GM15510 (cell line): Measurements from ENCODE around the gene ERBIN.

Experiments
- POLR2A ChIP-seq: IDR thresholded peaks from 3 replicates; pipeline ENCODE4 v1.6.1; 2011; ENCODE audit warnings: borderline replicate concordance; ENCODE audit not compliant: insufficient read length; ENCODE audit errors: extremely low read depth

ERBIN gene

GRCh38 chr5:65971643-65972042 is 45.3 kb downstream of the ERBIN start:
- TF ChIP-seq POLR2A: no peak

- TF ChIP-seq POLR2A: no peak
Measured at GRCh38 chr5:65978251-65978650, 51.9 kb downstream of the ERBIN start.

- TF ChIP-seq POLR2A: no peak
Measured at GRCh38 chr5:65981548-65981947, 55.2 kb downstream of the ERBIN start.

GRCh38 chr5:65981969-65982619 is 55.7 kb downstream of the ERBIN start:
- no peak for TF ChIP-seq POLR2A

- TF ChIP-seq POLR2A: no peak
Measured at GRCh38 chr5:65982635-65983034, 56.3 kb downstream of the ERBIN start.

- no peak for TF ChIP-seq POLR2A
Measured at GRCh38 chr5:65984098-65984885, 57.9 kb downstream of the ERBIN start.

GRCh38 chr5:65986050-65986451 is 59.7 kb downstream of the ERBIN start:
- TF ChIP-seq POLR2A: no peak

- no peak for TF ChIP-seq POLR2A
Measured at GRCh38 chr5:65986796-65987195, 60.4 kb downstream of the ERBIN start.

GRCh38 chr5:65987982-65988381 is 61.6 kb downstream of the ERBIN start:
- TF ChIP-seq POLR2A: no peak

GRCh38 chr5:65989158-65989557 is 62.8 kb downstream of the ERBIN start:
- no peak for TF ChIP-seq POLR2A

- TF ChIP-seq POLR2A: no peak
Measured at GRCh38 chr5:65992630-65993029, 66.3 kb downstream of the ERBIN start.

GRCh38 chr5:65994117-65994786 is 67.9 kb downstream of the ERBIN start:
- no peak for TF ChIP-seq POLR2A

GRCh38 chr5:65999061-65999723 is 72.8 kb downstream of the ERBIN start:
- TF ChIP-seq POLR2A: no peak

- TF ChIP-seq POLR2A: no peak
Measured at GRCh38 chr5:66001952-66002351, 75.6 kb downstream of the ERBIN start.

GRCh38 chr5:66002415-66002814 is 76.0 kb downstream of the ERBIN start:
- no peak for TF ChIP-seq POLR2A
